NCI-H2029 treated with DMSO at 0.1 percent for 48 hours (cell line): ENCODE results near the gene CD2AP.
"Not testable (repeated sequence)": the region's sequence is repeated elsewhere in the genome, so short reads cannot be mapped to it uniquely, and the experiment has no call there.

Experiments
- DNase-seq: peaks from one replicate; lab custom pipeline; 2025; lab: John Stamatoyannopoulos, UW

The CD2AP gene

GRCh38 chr6:47634210-47635047 is 156.8 kb downstream of the CD2AP start:
- DNase-seq: no peak

- DNase-seq: no peak
Observed at GRCh38 chr6:47646689-47647088, 169.1 kb downstream of the CD2AP start.

- no peak for DNase-seq
Observed at GRCh38 chr6:47647188-47647587, 169.6 kb downstream of the CD2AP start.

- DNase-seq: not testable (repeated sequence)
Observed at GRCh38 chr6:47647626-47648025, 170.0 kb downstream of the CD2AP start.

GRCh38 chr6:47648031-47648430 is 170.4 kb downstream of the CD2AP start:
- DNase-seq: no peak

- DNase-seq: no peak
Observed at GRCh38 chr6:47650553-47651432, 173.2 kb downstream of the CD2AP start.

GRCh38 chr6:47651505-47651944 is 173.9 kb downstream of the CD2AP start:
- DNase-seq: no peak

- peak; percentile 18 for DNase-seq
Observed at GRCh38 chr6:47653706-47654105, 176.1 kb downstream of the CD2AP start.

- no peak for DNase-seq
Observed at GRCh38 chr6:47654255-47654654, 176.7 kb downstream of the CD2AP start.

- no peak for DNase-seq
Observed at GRCh38 chr6:47655719-47656595, 178.4 kb downstream of the CD2AP start.

- DNase-seq: no peak
Observed at GRCh38 chr6:47661960-47662359, 184.4 kb downstream of the CD2AP start.

GRCh38 chr6:47663462-47664216 is 186.1 kb downstream of the CD2AP start:
- peak; percentile 81 for DNase-seq

GRCh38 chr6:47665112-47665511 is 187.5 kb downstream of the CD2AP start:
- peak; percentile 36 for DNase-seq

- no peak for DNase-seq
Observed at GRCh38 chr6:47669684-47670513, 192.3 kb downstream of the CD2AP start.

- DNase-seq: no peak
Observed at GRCh38 chr6:47670851-47671250, 193.3 kb downstream of the CD2AP start.

GRCh38 chr6:47671777-47672176 is 194.2 kb downstream of the CD2AP start:
- no peak for DNase-seq

GRCh38 chr6:47672816-47673215 is 195.2 kb downstream of the CD2AP start:
- no peak for DNase-seq

GRCh38 chr6:47674673-47675072 is 197.1 kb downstream of the CD2AP start:
- DNase-seq: no peak
